Fibroblast of the aortic adventitia (primary cell): ENCODE data around the gene BMP7. TPM values are rescaled to one million over a fixed set of nuclear protein-coding genes. Genes with fewer than 3 reads are reported as not detected.
"Not testable (repeated sequence)": the region's sequence is repeated elsewhere in the genome, so short reads cannot be mapped to it uniquely, and the experiment has no call there.

Source experiments
- DNase-seq: peaks from one replicate; pipeline ENCODE4 v3.0.0-alpha.2; 2010; ENCODE audit warnings: low read depth
- H3K4me3 ChIP-seq: 2 replicates; pipeline ENCODE4 v1.5.1; 2011; ENCODE audit warnings: low read depth, mild to moderate bottlenecking, control low read depth, low read length, moderate library complexity
- total RNA-seq: library from RNA; depleted of rRNA; stranded (reverse); fragments of >200 nt; gene quantifications from 2 replicates; pipeline ENCODE4 v1.2.3, GENCODE V29; 2012; ENCODE audit warnings: low replicate concordance
- TF ChIP-seq, protein P1 (sequence below): IDR thresholded peaks from 2 replicates; pipeline ENCODE4 v1.5.1; 2011; ENCODE audit warnings: mild to moderate bottlenecking, low read length, control low read depth, inconsistent platforms; ENCODE audit not compliant: insufficient read depth

The BMP7 gene
- total RNA-seq, 1 donor = not detected

DNA sequence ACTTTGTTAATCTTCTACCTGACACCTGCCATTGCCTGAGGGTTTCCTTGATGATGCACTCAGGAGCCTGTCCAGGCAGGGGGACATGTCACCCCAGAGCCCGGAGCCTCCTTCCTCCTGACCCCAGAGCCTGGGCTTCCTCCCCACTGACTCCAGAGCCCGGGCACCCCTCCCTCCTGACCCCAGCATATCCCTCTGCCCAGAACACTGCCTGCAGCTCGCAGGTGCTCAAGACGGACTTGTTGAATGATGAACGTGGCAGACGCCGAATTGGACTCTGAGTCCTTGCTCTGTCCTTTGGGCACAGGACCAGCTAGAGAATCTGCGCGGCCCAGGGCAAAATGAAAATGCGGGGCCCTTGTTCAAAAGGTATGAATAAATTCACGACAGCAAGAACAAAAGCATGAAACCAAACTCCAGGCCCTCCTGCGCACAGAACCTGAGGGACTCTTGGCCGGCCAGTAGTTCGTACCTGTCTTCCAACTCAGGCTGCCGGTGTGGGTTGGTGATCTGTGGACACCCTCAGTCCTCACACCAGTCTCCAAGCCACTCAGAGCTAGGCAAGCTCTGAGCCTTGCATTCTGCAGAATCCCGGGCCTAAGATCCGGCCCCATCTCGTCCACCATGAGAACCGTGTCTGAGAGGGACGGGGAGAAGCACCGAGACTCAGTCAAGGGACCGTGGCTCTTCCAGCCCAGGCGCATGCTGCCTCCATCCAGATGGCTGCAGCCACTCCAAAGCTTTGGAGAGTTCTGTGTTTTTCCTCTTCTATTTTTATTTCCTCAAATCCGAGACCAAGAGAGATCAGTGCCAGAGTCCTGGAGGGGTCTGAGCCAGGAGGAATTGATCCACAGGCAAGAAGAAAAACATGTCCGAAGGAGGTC lies 104.7 kb downstream of the BMP7 start:
- TF ChIP-seq, protein P1, sequence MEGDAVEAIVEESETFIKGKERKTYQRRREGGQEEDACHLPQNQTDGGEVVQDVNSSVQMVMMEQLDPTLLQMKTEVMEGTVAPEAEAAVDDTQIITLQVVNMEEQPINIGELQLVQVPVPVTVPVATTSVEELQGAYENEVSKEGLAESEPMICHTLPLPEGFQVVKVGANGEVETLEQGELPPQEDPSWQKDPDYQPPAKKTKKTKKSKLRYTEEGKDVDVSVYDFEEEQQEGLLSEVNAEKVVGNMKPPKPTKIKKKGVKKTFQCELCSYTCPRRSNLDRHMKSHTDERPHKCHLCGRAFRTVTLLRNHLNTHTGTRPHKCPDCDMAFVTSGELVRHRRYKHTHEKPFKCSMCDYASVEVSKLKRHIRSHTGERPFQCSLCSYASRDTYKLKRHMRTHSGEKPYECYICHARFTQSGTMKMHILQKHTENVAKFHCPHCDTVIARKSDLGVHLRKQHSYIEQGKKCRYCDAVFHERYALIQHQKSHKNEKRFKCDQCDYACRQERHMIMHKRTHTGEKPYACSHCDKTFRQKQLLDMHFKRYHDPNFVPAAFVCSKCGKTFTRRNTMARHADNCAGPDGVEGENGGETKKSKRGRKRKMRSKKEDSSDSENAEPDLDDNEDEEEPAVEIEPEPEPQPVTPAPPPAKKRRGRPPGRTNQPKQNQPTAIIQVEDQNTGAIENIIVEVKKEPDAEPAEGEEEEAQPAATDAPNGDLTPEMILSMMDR = no peak
- H3K4me3 ChIP-seq = no peak overlapping the region
- DNase-seq = no peak

DNA sequence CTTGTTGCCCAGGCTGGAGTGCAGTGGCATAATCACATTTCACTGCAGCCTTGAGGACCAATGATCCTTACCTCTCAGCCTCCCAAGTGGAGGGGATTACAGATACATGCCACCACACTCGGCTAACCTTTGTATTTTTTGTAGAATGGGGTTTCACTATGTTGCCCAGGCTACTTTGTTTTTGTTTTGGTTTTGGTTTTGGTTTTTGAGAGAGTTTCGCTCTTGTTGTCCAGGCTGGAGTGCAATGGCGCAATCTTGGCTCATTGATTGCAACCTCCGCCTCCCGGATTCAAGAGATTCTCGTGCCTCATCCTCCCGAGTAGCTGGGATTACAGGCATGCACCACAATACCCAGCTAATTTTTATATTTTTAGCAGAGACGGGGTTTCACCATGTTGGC lies 105.5 kb downstream of the BMP7 start:
- TF ChIP-seq, protein P1 = no peak
- DNase-seq = no peak
- no peak overlapping the region for H3K4me3 ChIP-seq

DNA sequence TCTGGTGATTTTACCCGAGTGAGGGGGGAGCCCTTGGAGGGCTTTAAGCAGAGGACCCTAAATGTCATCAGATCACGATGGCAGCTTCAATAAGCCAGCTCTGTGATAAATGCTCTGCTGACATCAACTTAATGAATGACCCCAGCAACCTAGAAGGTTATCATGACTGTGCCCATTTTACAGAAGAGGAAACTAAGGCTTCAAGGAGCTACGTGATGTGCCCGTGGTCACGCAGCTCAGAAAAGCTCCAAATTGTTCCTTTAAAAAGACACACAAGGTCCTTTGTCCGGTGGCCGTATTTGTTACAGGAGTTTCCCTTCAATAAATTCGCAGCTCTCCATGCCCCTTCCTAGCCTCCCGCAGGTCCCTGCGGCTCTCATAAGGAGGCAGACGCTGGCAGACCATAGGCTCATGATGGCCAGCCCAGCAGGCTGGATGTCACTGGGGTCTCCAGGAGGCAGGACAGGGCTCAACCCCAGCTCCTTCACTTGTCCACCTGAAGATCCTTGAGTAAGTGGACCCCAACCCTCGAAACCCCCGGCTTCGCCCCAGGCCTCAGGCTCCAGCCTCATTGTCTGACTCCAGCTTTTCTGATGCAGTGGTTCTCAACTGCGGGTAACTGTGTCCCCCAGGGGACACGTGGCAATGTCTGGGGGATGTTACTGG lies 106.4 kb downstream of the BMP7 start:
- no peak overlapping the region for H3K4me3 ChIP-seq
- no peak for DNase-seq
- TF ChIP-seq, protein P1 = no peak

DNA sequence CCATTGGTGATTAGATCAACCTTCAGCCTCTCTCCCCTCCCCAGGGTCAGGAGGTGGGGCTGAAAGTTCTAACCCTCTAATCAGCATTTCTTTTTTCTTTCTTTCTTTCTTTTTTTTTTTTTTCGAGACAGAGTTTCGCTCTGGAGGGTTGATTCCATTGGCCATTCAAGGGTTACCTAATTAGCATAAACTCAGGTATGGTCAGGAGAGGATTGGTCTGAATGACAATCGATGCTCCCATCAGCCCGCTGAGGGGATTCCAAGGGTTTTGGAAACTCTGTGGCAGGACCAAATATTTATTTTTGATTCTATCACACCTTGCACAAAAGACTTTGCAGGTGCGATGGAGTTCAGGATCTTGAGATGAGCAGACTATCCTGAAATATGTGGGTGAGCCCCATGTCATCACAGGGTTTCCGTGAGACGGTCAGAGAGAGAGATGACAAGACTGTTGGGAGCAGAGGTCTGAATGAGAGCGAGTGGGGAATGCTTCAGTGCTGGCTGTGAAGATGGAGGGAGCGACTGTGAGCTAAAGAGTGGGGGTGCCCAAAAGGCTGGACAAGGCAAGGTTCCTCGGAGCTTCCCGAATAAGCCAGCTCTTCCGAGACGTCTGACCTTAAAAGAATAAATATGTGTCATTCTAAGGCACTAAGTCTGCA lies 107.1 kb downstream of the BMP7 start:
- H3K4me3 ChIP-seq = no peak overlapping the region
- TF ChIP-seq, protein P1 = no peak
- no peak for DNase-seq

DNA sequence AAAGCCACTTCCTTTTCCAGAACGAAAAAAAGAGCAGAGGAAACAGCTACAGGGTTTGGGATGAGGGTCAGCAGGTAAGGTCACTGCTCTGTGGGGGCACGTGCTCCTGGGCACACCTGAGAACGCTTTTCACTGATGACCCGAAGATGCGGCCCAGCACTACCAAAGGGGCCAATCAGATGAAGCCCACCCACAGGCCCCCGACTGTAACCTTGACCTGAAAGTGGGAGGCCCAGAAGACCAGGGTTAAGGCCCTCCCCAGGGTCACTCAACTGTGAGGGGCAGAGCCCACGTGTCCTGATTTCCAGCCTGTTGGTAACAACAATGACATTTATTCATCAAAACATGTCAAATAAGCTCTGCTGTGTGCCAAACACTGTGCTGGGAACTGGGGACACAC lies 108.0 kb downstream of the BMP7 start:
- TF ChIP-seq, protein P1 = no peak

DNA sequence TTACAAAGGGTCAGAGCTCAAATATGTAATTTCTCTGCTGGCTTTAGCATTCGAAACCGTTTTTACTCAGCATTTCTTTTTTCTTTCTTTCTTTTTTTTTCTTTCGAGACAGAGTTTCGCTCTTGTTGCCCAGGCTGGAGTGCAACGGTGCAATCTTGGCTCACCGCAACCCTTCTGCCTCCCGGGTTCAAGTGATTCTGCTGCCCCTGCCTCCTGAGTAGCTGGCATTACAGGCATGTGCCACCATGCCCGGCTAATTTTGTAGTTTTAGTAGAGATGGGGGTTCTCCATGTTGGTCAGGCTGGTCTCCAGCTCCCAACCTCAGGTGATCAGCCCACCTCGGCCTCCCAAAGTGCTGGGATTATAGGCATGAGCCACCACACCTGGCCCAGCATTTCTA lies 108.7 kb downstream of the BMP7 start:
- not testable (repeated sequence) for DNase-seq, H3K4me3 ChIP-seq

More for the DNA sequence above, 108.0 kb downstream of the BMP7 start:
- DNase-seq = no peak
- H3K4me3 ChIP-seq = no peak overlapping the region
